Spleen (tissue), 11 donors: ENCODE measurements around the gene ZNF516. TPM values are rescaled to one million over a fixed set of nuclear protein-coding genes. Genes with fewer than 3 reads are reported as not detected.

ENCODE experiments used
- DNase-seq: peaks from one replicate; pipeline ENCODE4 v3.0.0-alpha.2; 2020
- H3K27ac ChIP-seq, 8 donors: fragments of 200-600 bp; sonication (generic) in 7 of 8; 1 replicate in 4 of 8; 2 replicates in 4 of 8; pipeline versions ENCODE4 v1.5.0 to v1.8.0; 2016 to 2021; ENCODE audit warnings: inconsistent platforms in 4 of 8, mild to moderate bottlenecking in 4 of 8, moderate library complexity in 1 of 8
- H3K27me3 ChIP-seq, 7 donors: fragments of 200-600 bp; sonication (generic) in 6 of 7; replicated peaks in 1 of 7; 1 replicate in 4 of 7; 2 replicates in 3 of 7; pipeline versions ENCODE4 v1.5.0 to v1.8.0; 2016 to 2021; ENCODE audit warnings: inconsistent platforms in 3 of 7, mild to moderate bottlenecking in 1 of 7
- H3K36me3 ChIP-seq, 6 donors: fragments of 200-600 bp; sonication (generic) in 5 of 6; 1 replicate in 4 of 6; 2 replicates in 2 of 6; pipeline versions ENCODE4 v1.5.0 to v1.8.0; 2016 to 2021; ENCODE audit warnings: inconsistent platforms in 2 of 6
- H3K4me1 ChIP-seq, 6 donors: fragments of 200-600 bp; sonication (generic) in 5 of 6; 1 replicate in 3 of 6; 2 replicates in 3 of 6; pipeline versions ENCODE4 v1.5.0 to v1.8.0; 2016 to 2021; ENCODE audit warnings: inconsistent platforms in 3 of 6
- H3K4me3 ChIP-seq, 8 donors: fragments of 200-600 bp; sonication (generic) in 7 of 8; 1 replicate in 4 of 8; 2 replicates in 4 of 8; pipeline versions ENCODE4 v1.5.0 to v1.8.0; 2016 to 2021; ENCODE audit warnings: inconsistent platforms in 4 of 8, mild to moderate bottlenecking in 4 of 8, moderate library complexity in 2 of 8
- H3K9me3 ChIP-seq, 8 donors: fragments of 200-600 bp; sonication (generic) in 7 of 8; 1 replicate in 4 of 8; 2 replicates in 4 of 8; pipeline versions ENCODE4 v1.5.0 to v1.8.0; 2016 to 2021; ENCODE audit warnings: inconsistent platforms in 4 of 8
- POLR2A ChIP-seq, 3 donors: fragments of 450-650 bp; IDR thresholded peaks; one replicate each; pipeline ENCODE4 v1.5.1; 2017; ENCODE audit warnings: antibody characterized with exemption in 3 of 3, mild to moderate bottlenecking in 1 of 3
- POLR2AphosphoS5 ChIP-seq, 3 donors: sonication (generic); formaldehyde crosslinking; IDR thresholded peaks; one replicate each; pipeline ENCODE4 v1.5.1; 2017; ENCODE audit warnings: antibody characterized with exemption in 3 of 3
- WGBS, 5 donors: extraction: QIAGEN DNeasy Blood & Tissue Kit in 3 of 5; methylation state at CpG; one replicate each; pipeline versions ENCODE4 v1.1.5 to v1.1.7; 2013 to 2018; 5-methylcytosine and 5-hydroxymethylcytosine counted together
- intact Hi-C: fragments of 100-400 bp; cut with DNase I; formaldehyde crosslinking; loops from one replicate; pipeline ENCODE4 v1.15.0; 2023; ENCODE audit warnings: low total_unique reads
- polyA plus RNA-seq, 3 donors: library from polyadenylated mRNA; stranded (reverse); fragments of 200-250 nt; gene quantifications; one replicate each; pipeline ENCODE4 v1.2.1, GENCODE V29; 2013
- total RNA-seq, 7 donors: library from RNA; depleted of rRNA in 3 of 7; stranded (reverse); fragments of >200 nt in 3 of 7; fragmentation: NEBNext Ultra II Directional in 4 of 7; extraction: Animal tissue kit (Norgen Biotek cat#: 25700) in 4 of 7; gene quantifications; one replicate each; pipeline versions ENCODE4 v1.1.0 to v1.2.1, GENCODE V29; 2016 to 2021
- TF ChIP-seq, protein P1 (sequence below), 11 experiments: fragments of 200-600 bp in 7 of 11; fragments of 450-650 bp in 4 of 11; sonication (generic) in 4 of 11; IDR thresholded peaks in 8 of 11; conservative IDR thresholded peaks in 3 of 11; 1 replicate in 7 of 11; 2 replicates in 4 of 11; pipeline versions ENCODE4 v1.4.0 to v1.8.0; 2016 to 2021; ENCODE audit warnings: antibody characterized with exemption in 11 of 11, inconsistent platforms in 4 of 11, mild to moderate bottlenecking in 1 of 11
- donor health status: healthy with polysubstance abuse.
- donor health status: DM: no; HTN: no; CAD: no; lungs with moderate emphysema.
- donor health status: DM: no; HTN: no; CAD: no.
- donor health status: Bipolar disorder and iron deficiency.
- donor health status: healthy.
- donor health status: DM: no; HTN: no; CAD: no.
- donor health status: DM: yes; HTN: yes; CAD: no.

ZNF516 gene
- total and polyA plus RNA-seq, 10 donors: 4.5 to 58.4 (median 40.0) TPM

- TF ChIP-seq POLR2AphosphoS5 (IDR thresholded peaks at IDR 0.05) (no peak), POLR2A (IDR thresholded peaks at IDR 0.05) (no peak)
- TF ChIP-seq, protein P1, sequence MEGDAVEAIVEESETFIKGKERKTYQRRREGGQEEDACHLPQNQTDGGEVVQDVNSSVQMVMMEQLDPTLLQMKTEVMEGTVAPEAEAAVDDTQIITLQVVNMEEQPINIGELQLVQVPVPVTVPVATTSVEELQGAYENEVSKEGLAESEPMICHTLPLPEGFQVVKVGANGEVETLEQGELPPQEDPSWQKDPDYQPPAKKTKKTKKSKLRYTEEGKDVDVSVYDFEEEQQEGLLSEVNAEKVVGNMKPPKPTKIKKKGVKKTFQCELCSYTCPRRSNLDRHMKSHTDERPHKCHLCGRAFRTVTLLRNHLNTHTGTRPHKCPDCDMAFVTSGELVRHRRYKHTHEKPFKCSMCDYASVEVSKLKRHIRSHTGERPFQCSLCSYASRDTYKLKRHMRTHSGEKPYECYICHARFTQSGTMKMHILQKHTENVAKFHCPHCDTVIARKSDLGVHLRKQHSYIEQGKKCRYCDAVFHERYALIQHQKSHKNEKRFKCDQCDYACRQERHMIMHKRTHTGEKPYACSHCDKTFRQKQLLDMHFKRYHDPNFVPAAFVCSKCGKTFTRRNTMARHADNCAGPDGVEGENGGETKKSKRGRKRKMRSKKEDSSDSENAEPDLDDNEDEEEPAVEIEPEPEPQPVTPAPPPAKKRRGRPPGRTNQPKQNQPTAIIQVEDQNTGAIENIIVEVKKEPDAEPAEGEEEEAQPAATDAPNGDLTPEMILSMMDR (IDR thresholded peaks at IDR 0.05 in 8 of 11, conservative IDR thresholded peaks at IDR 0.05 in 3 of 11): no peak
- H3K27me3 ChIP-seq: no peaks in the 10 kb centered on the region
- no peaks in the 10 kb centered on the region for H3K9me3 ChIP-seq
- no peak overlapping the region for H3K4me3 ChIP-seq
- H3K4me1 ChIP-seq: peaks cover 0 to 57% (median 7%) of the 10 kb centered on the region in 6 donors
- peaks cover 0 to 48% (median 0%) of the 10 kb centered on the region in 6 donors for H3K36me3 ChIP-seq
- intact Hi-C loops: no loop called here
- DNase-seq: no peak
- 89 to 97% (median 94%) methylated on average over 27 of the region's 27 CpGs for WGBS, 5 donors
- H3K27ac ChIP-seq: peak overlapping the region in 2 of 8 donors; percentile 23 to 50
Observed at GRCh38 chr18:76461692-76462325, 33.2 kb downstream of the ZNF516 start.

- DNase-seq: no peak
- TF ChIP-seq, protein P1 (IDR thresholded peaks at IDR 0.05 in 8 of 11, conservative IDR thresholded peaks at IDR 0.05 in 3 of 11): no peak
- TF ChIP-seq POLR2AphosphoS5 (IDR thresholded peaks at IDR 0.05): no peak
- no peak for TF ChIP-seq POLR2A (IDR thresholded peaks at IDR 0.05)
- WGBS, 5 donors: 82 to 93% (median 88%) methylated on average over 8 of the region's 8 CpGs
- Histone ChIP-seq H3K9me3 (no peaks in the 10 kb centered on the region), H3K27ac (peak overlapping the region in 2 of 8 donors; percentile 23 to 50), H3K27me3 (no peaks in the 10 kb centered on the region), H3K36me3 (peaks cover 0 to 48% (median 0%) of the 10 kb centered on the region in 6 donors), H3K4me3 (no peak overlapping the region), H3K4me1 (peaks cover 0 to 57% (median 3%) of the 10 kb centered on the region in 6 donors)
- intact Hi-C loops: no loop called here
Observed at GRCh38 chr18:76461148-76461547, 33.9 kb downstream of the ZNF516 start.

GRCh38 chr18:76460482-76460881 lies 34.6 kb downstream of the ZNF516 start:
- DNase-seq: no peak
- intact Hi-C loops: no loop called here
- Histone ChIP-seq H3K27ac (peak overlapping the region in 2 of 8 donors; percentile 23 to 50), H3K4me3 (no peak overlapping the region), H3K9me3 (no peaks in the 10 kb centered on the region), H3K27me3 (no peaks in the 10 kb centered on the region), H3K4me1 (peaks cover 0 to 57% (median 3%) of the 10 kb centered on the region in 6 donors), H3K36me3 (peaks cover 0 to 48% (median 0%) of the 10 kb centered on the region in 6 donors)
- TF ChIP-seq POLR2AphosphoS5 (IDR thresholded peaks at IDR 0.05) (no peak), POLR2A (IDR thresholded peaks at IDR 0.05) (no peak)
- TF ChIP-seq, protein P1 (IDR thresholded peaks at IDR 0.05 in 8 of 11, conservative IDR thresholded peaks at IDR 0.05 in 3 of 11): no peak
- 65 to 86% (median 68%) methylated on average over 9 of the region's 9 CpGs for WGBS, 5 donors

GRCh38 chr18:76459687-76460350 lies 35.2 kb downstream of the ZNF516 start:
- H3K4me3 ChIP-seq: no peak overlapping the region
- DNase-seq: no peak

More at GRCh38 chr18:76459687-76460350, 35.2 kb downstream of the ZNF516 start:
- 84 to 90% (median 88%) methylated on average over 26 of the region's 26 CpGs for WGBS, 5 donors
- no peak for TF ChIP-seq POLR2AphosphoS5 (IDR thresholded peaks at IDR 0.05)
- TF ChIP-seq POLR2A (IDR thresholded peaks at IDR 0.05): no peak
- TF ChIP-seq, protein P1 (IDR thresholded peaks at IDR 0.05 in 8 of 11, conservative IDR thresholded peaks at IDR 0.05 in 3 of 11): no peak
- no peaks in the 10 kb centered on the region for H3K9me3 ChIP-seq
- H3K27ac ChIP-seq: no peak overlapping the region
- H3K36me3 ChIP-seq: peaks cover 0 to 48% (median 0%) of the 10 kb centered on the region in 6 donors
- no peaks in the 10 kb centered on the region for H3K27me3 ChIP-seq
- peaks cover 0 to 59% (median 5%) of the 10 kb centered on the region in 6 donors for H3K4me1 ChIP-seq
- intact Hi-C loops: no loop called here
